OCI-LY3 (cell line): Measurements from ENCODE around the gene ACP7.
A peak's percentile ranks its signal among the peaks of the same experiment; 100 is the strongest.

Source experiments
- CTCF ChIP-seq: fragments of 200-600, 300-600 bp; sonication (generic); IDR thresholded peaks from 2 replicates; pipeline ENCODE4 v1.5.1; 2014; ENCODE audit warnings: antibody characterized with exemption, low read length, low read depth
- EZH2phosphoT487 ChIP-seq: fragments of 200-600 bp; shearing (Covaris generic); IDR thresholded peaks from 2 replicates; pipeline ENCODE4 v1.6.1; 2018; ENCODE audit warnings: antibody characterized with exemption, mixed run types, low read depth

DNA sequence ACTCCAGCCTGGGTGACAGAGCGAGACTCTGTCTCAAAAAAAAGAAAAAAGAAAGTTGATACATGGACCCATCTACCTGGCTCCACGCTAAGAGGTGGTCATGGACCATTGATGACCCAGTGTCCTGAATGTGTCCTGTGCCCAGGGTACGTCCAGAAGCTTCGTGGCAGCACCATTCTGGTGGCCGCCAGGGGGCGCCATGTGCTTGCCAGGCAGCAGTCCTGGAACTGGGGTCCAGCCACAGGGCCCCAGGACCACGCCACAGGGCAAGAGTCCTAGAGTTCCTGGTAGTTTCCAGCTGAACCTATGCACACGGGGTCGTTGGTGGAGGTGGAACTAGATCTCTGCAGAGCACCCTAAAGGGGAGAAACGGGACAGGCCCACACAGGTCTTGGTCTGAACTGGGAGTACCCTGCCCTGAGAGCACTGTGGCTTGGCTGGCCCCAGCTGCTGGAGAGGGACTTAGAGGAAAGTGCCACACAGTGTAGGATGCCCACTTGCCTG, 31.9 kb upstream of the ACP7 start:
- TF ChIP-seq CTCF (peak; percentile 91), EZH2phosphoT487 (no peak)
